GM04503 (cell line): ENCODE data around the gene PAX6.

Source experiments
- DNase-seq: peaks from one replicate; pipeline ENCODE4 v3.0.0-alpha.2; 2012; ENCODE audit warnings: low read depth

Gene PAX6

DNA sequence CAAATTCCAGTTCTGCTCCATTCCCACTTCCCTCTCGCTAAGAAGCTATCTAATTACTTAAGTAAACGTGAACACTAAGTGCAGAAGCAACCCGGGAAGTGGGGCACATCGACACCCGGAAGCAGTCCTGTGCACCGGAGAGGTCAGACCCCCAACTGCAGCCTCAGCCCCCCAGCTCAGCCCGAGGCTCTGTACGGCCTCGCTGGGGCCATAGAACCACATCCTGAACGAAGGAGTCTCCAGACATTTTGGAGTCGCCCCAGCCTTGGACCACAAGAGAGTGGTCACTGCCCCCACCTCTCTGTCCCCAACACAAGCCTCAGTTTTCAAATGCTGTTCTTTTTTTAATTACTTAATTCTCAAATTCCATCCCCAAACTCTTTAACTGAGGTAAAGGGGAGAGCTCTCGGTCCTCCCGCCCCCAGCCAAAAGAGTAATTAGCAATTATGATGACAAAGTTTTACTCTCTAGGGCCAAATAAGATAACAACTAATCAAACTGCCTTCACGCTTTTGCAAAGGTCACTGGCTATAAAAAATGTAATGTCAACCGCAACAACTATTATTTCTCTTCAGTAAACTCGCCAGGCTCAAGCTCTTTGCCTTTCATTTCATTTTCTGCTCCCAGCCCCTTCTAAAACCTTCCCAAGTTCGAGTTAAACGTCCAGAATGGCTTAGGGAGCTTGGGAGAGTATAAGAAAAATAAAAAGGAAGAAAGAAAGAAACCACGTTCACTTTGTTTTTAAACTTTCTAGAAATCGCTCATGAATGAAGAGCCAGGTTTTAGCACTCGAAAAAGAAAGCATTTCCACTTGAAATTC lies 2.2 kb downstream of the PAX6 start:
- DNase-seq = no peak

DNA sequence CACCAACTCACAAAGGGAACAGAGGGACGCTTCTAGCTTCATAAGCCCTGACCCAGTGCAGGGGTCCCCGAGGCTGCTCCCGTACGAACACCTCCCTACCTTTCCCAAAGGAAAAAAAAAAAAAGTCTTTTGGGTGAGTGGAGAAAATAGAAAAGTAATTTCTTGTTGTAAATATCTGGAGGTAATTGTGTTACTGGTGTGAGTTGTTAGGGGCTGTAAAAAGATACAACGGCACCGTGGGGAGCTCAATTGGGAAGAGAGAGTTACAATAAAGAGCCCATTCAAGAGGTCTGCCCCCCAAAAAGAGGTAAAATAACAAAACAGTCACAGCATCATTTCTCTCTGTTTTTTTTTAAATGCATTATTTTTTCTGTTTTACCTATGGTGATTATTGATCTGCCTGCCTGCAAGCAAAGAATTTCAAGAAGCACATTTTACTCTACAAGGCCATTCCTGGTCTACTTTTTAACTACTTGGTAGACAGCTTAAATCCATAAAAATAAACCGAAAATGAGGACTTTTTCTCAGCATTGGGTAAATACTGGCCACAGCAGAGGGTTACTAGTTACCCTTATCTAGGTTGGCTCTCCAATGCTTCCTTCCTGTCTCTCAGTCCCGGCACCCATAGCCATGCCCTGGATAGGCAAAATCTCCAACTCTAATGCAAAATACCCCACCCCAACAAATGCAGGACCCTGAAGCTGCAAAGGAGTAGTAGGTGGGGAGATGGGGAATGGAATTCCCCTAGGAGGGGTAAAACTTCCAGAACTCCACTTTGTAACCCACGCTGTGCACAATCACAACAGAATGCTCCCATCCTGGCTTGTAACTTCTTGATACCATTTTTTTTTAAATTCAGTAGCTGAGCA lies 3.1 kb downstream of the PAX6 start:
- DNase-seq = no peak

DNA sequence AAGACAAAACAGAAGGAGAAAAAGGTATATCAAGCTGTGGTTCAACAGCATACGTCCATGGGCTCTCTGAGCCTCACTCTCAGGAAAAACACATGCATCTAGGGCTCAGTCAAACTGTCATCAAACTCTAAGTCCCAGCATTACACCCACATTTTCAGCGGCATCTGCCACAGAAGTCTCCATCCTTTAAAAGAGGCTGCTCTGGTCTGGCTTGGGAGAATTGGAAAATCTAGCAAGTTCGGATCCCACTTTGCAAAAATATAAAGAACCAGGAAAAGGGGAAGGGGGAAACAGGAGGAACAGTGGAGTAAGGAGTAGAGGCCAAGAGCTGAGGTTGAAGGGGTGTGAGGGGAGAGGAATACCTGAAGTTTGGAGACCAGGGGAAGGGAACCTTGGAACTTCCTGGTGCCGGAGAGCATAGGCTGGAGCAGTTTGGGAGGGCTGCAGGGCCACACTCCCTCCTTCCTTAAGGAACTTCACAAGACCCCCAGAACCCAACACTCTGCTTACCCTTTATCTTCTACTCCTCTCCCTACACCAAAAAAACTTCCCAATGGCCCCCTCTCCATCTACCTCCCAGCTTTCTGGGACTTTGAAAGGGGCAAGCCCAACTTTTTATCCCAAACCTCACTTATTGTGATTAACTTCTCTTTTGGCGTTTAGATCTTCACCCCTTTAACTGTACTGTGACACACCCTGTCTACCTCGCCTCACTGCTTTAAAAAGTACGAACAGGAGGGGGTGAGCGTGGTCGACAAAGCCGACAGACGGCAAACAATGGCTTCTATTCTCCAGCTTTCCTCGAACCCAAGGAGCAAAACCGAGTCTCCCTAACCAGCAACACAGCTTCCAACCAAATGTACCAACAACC lies 4.0 kb downstream of the PAX6 start:
- no peak for DNase-seq

DNA sequence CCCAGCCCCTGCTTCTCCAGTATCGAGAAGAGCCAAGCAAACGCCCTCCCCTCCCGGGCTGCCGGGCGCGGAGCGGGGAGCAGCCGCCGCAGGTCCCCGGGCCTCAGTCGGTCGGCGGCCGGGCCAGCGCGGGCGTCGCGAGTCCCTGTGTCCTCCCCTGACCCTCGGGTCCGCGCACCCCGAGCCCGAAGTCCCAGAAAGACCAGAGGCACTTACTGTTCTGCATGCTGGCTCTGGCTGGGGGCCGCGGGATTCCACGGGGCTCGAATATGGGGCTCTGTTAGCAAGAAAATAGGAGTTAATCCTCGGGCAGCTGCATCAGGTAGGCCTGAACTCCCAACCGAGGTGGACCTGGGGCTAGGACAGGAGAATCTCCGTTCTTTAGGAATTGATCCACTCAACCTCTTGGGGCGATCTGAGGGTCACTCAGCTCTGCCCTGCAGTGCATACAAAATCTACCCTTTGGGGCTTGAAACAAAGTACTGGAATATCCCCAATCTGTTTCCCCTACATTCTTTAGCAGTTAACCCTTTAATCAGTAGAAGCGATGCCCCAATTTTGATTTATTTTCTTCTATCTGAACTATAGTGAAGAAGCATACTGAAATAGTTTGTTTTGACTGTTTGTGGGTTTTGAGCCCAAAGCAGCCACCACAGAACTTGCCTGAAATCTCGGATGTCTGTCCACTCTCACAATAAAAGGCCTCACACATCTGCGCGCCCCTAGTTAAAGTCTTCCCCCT lies 4.8 kb downstream of the PAX6 start:
- DNase-seq = no peak

DNA sequence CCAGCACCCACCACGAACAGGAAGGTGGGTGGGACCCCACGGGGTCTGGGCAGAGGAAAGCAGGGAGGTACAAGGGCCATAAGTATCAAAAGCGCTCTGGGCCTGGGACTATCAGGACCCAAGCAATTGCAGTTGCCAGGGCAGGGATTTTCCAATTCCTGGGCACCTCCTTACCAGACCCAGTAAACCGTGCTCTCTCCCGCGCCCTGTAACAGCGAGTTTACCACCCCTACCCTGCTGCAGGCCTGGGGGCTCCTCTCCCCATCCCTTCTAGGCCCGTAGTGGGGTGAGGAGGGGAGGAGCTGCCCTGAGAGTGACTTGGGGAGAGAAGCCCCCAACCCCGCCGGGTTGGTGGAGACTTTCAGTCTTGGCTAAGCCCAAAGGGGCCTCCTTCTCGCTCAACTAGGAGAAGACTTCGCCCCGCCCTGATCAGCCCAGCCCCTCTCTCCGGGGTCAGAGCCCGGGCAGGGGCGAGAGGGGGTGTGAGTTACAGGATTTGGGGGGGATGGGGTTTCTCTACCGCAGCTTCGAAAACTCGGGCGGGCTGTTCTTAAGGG lies 5.4 kb downstream of the PAX6 start:
- no peak for DNase-seq

DNA sequence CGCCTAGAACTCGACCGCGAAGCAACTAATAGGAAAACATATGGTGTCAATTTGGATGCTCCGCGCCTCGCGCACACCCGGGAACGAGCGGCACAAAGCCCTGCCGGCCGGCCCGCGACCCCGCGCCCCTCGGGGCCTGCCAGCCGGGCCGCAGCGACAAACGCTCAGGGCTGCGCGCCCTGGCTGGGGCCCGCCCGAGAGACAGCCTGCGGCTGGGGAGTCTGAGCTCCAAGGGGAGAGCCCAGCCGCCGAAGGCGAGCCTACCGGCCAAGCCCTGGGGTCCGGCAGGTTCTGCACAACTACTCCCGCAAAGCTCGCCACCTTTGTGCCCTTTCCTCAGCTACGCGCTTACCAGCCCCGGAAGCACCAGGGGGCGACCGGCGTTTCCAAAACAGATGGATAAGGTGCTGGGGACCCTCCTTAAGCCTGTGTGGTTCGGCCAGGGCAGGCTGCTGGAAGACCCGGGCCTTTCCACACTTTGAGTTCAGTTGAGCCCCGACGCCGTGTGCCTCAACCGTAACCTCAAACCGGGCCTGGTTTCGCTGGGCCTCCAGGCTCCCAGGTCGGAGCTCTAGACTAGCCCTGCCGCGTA lies 6.0 kb downstream of the PAX6 start:
- DNase-seq = no peak

DNA sequence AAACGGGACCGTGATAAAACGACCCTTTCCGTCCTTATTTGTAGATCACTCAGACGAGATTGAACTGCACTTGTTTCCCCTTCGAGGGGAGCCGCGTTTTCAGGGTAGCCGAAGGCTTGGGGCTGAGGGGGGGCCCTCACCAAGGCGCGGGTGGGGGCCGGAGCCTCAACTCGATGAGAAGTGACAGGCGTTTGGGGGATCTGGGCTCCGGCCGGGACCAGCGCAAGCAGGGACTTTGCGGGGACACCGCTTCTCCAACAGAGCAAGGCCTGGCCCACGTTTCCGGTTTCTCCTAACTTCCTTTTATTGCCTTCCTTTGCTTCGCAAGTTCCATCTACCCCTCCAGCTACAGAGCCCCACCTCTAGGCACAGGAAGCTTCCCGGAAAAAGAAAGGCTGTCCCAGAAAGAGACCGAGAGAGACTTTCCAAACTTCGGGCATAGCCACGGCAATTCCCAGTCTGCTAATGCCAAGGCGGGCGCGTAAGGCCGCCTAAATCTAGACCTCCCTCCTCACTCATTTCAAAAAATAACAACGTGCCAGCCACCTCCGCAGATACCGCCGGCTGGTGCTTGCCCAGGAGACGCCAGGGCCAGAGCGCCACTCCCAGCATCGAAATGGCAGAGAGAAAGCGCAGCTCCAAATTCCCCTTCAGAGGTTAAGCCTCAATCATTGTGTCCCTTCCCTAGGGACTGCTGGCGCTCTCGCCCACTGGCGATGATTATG lies 6.6 kb downstream of the PAX6 start:
- DNase-seq = no peak

DNA sequence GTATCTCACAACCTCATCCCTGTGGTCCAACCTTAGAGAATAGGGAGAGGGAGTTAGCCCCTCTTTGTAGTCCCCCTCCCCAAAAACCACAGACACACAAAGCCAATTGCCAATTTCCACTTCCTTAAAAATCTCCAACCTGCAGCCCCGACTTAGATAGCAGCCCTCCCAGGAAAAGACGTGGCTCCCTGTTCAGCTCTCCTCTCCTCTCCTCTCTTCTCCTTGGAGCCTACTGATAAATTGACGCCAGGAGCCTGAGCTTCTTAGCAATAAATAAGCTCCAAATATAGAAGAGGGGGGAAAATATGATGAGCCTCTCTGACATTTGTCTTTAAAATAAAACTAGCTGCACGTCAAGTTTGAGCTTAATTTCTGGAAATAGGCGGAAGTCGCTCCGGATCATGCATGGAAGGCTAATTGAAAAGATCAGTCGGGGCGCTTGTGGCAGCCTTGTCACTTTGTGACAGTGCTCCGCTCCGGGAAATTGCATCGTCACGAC lies 7.3 kb downstream of the PAX6 start:
- no peak for DNase-seq

DNA sequence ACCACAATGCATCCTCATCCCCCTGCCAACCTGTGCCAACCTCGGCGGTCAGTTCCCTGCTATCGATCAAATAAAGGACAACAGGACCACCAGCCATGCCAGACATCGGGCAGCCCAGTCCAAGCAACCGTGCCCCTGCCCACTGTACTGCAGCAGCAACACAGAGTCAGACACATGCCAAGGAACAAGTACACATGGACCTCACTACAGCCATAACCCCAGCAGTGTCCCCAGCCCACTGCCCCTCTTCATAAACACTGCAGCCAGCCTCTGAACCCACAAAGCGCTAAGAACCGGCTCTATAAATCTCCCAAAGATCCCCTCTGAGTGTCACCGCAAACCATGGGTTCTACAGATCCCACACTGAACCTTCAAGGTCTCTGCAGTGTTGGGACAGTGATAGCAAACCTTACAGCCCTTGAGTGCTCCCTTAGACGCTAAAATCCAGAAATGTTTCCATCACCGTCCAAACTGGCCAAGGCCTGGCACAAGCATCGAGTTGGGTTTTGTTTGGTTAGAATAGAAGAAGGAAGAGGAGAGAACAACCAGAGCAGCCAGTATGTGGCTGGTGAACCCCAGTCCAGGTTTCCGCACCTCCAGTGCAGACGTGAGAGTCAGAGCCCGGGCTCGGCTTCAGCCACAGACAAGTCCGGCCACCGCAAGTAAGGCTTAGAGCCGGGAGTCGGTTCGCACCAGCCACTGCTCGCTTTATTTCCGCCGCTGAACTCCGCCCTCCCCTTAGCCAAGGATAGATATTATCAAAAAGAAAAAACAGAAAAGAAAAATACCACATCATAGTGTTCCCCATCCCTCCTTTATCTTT lies 7.9 kb downstream of the PAX6 start:
- DNase-seq = no peak

DNA sequence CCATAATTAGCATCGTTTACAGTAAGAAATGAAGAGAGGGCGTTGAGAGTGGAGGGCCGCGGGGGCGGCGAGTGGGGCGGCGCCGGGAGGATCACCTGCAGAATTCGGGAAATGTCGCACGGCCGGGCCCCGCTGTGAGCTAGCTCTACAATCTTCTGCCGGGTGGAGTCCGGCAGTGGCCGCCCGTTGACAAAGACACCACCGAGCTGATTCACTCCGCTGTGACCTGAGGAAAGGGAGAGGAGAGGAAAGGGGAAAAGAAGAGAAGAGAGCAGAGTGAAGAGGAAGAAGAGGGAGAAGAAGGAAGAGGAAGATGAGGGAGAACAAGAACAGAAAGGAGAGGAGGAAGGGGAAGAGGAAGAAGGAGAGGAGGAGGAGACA lies 8.5 kb downstream of the PAX6 start:
- DNase-seq = no peak

DNA sequence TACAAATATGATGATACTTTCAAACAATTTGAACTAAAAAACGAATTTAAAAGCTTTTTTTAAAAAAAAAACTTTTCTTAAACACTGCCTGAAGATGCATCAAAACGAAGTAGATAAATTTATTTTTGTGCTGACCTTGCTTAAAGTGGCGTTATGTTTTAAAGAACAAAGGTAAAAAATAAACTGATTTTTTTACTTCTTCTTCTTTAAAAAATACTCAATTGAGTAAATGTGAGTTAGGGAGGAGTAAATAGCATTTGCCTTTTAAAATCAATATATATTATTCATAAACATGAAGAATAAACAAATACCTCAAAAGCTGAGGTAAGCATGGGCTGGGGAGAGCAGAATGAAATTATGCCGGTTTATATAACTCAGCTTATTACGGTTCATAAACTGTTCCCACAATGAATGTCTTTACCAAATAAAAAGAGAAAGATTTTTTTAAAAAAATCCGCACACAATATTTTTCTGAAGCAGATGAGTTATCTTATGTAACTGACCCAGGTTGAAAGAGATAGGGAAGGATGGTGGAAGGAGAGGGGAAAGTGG lies 9.0 kb downstream of the PAX6 start:
- DNase-seq = no peak

DNA sequence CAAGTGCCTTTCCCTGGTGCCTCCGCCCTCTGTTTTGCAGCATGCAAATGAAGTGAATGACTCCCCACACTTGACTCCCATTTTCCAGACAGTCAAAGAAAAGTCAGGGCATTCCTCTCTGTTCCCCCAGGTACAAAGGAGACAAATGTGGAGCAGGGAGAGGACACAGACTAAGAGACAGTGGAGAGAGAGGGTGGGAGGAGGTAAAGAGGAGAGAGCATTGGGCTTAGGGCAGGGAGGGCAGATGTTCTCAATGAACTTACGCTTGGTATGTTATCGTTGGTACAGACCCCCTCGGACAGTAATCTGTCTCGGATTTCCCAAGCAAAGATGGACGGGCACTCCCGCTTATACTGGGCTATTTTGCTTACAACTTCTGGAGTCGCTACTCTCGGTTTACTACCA lies 9.8 kb downstream of the PAX6 start:
- no peak for DNase-seq

DNA sequence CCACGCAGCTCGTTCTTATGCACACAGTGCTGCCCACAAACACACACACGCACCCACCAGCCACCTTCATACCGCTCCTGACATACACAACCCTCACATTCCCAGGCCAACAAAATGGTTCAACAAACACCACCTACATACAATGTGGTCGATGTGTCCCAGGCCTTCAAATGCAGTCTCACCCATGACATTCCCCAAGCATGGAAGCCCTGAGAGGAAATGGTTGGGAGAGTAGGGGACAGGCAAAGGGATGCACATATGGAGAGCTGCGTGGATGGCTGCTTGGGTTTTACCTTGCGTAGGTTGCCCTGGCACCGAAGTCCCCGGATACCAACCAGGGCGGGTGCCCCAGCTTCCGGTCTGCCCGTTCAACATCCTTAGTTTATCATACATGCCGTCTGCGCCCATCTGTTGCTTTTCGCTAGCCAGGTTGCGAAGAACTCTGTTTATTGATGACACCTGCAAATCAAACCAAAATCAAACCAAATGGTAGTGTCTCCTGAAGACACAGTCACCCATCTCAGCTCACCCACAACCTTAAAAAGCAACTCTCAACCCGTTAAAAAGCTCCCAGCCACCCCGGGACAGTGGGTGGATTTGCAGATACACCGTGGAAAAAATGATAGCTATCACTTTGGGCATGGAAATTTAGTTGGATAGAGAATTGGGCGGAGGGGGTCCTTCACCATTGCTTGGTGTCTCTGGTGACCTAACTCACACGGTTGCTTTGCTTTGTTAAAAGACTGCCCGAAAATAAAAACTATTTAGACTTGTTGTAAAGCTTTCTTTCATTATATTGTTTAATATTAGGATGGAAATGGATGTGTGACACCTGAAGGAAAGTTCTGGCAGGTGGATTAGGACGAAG lies 10.5 kb downstream of the PAX6 start:
- no peak for DNase-seq

DNA sequence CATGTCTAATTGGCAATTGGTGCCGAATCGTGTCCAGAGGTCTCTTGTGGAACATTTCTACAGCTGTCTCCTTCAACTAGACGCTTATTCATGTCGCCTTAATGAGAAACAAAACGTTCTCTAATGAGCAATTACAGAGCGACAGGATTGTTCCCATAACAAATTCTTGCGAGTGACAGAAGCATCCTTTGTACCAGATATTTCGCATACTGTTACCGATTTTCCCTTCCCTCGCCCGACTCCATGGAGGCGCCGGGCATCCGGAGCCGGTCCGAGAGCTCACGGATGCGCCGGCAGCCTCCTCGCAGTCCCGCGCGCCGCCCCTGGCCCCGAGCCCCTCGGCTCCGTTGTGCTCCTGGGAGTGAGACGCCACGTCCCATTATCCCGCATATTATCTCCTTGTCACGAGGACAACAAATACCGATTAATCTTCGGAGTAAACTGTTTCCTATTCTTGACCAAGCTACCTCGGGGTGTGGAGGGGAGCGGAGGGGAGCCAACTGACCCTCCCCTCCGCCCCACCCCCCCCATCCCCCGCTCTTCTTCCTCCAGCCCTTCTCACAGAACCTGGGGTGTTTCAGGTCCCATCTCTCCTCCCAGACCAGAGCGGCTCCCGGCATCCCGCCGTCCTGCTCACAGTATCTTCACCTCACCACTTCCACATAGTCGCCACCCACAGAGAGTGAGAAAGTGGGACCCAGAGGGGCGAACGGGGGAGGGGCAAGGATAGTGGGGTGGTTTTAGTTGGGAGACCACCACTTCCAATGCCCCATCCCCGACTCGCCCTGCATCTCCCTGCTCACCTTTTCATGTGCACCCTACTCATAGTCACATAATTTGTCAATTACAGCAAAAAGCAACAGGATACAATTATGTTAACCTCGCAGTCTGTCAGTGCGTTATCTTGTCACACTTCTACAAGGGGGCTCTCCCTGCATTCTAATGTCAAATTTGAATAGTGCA lies 11.4 kb downstream of the PAX6 start:
- no peak for DNase-seq

DNA sequence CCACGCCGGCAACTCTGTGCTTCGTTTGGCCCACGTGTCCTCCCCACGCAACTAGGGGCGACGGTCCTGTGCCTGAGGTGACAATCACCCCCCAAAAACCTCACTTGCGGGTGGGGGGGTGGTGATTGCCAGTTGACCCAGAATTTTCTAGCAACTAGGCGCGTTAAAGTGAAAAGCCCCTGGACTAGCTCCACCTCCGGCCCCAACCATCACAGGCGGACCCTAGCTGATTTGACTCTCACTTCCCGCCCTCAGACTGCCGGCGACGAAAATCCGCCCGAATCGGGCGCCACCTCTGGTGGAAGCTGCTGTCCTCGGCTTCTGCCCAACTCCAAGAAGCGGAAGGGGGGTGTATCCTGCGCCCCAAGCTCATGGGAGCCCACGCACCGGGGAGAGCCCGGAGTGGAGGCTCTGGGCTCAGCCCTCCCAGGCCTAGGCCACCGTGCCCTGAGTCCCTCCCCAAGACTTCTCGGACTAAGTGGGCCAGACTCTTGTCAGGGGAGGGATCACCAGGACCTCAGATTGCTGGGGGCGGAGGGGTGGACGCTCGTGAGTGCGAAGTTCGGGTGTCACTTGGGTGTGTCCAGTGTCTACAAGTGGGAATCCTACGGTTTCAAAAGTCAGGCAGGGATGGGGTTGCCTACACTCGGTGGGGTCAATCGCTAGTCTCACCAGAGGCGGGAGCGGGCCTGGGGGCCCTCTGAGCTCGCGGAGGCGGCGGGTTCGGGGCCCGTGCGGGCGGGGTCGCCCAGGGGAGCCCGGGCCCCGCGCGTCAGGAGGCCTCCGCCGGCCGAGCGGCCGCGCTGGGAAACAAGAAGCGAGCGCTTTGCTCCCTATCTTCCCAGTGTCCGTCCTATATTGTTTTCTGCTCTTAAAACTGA lies 12.3 kb downstream of the PAX6 start:
- no peak for DNase-seq
